Bronchial epithelial cell (primary cell): ENCODE measurements around the gene TNPO2. TPM values are rescaled to one million over a fixed set of nuclear protein-coding genes. Genes with fewer than 3 reads are reported as not detected.
A peak's percentile ranks its signal among the peaks of the same experiment; 100 is the strongest.

Experiments
- DNase-seq: peaks from one replicate; pipeline ENCODE4 v3.0.0-alpha.2; 2010; ENCODE audit warnings: low read depth
- FAIRE-seq: peaks from 2 replicates; lab custom pipeline; 2011; peaks lifted over from hg19 to GRCh38; lab: Jason Lieb, UNC
- H3K27me3 ChIP-seq: 2 replicates; pipeline ENCODE4 v1.5.1; 2011; ENCODE audit warnings: low read length; ENCODE audit not compliant: control insufficient read depth, insufficient read depth
- H3K36me3 ChIP-seq: 2 replicates; pipeline ENCODE4 v1.5.1; 2011; ENCODE audit warnings: low read length; ENCODE audit not compliant: control insufficient read depth, insufficient read depth
- H3K4me3 ChIP-seq: 2 replicates; pipeline ENCODE4 v1.5.1; 2011; ENCODE audit warnings: mild to moderate bottlenecking, low read depth, low read length, control low read depth
- CTCF ChIP-seq: IDR thresholded peaks from 2 replicates; pipeline ENCODE4 v1.5.1; 2011; ENCODE audit warnings: mild to moderate bottlenecking, moderate library complexity, low read length, control low read depth, inconsistent platforms; ENCODE audit not compliant: insufficient read depth, severe bottlenecking
- total RNA-seq: library from RNA; depleted of rRNA; stranded (reverse); fragments of >200 nt; gene quantifications from 2 replicates; pipeline ENCODE4 v1.2.1, GENCODE V29; 2014

TNPO2 gene
- total RNA-seq, 1 donor from 2014 or later: 16.8 TPM

- TF ChIP-seq CTCF: no peak
- Histone ChIP-seq H3K4me3 (no peak overlapping the region), H3K36me3 (peaks cover 10% of the 10 kb centered on the region), H3K27me3 (peaks cover 3% of the 10 kb centered on the region)
- DNase-seq (peak; percentile 56), FAIRE-seq (peak; percentile 36)
These were observed 27.1 kb upstream of the TNPO2 start for GRCh38 chr19:12750851-12751250.

GRCh38 chr19:12749938-12750521, 26.3 kb upstream of the TNPO2 start:
- H3K4me3 ChIP-seq: no peak overlapping the region
- H3K36me3 ChIP-seq: peaks cover 15% of the 10 kb centered on the region
- DNase-seq: peak; percentile 79
- H3K27me3 ChIP-seq: peaks cover 3% of the 10 kb centered on the region
- no peak for FAIRE-seq
- no peak for TF ChIP-seq CTCF

GRCh38 chr19:12748489-12748888, 24.8 kb upstream of the TNPO2 start:
- Histone ChIP-seq H3K27me3 (peaks cover 3% of the 10 kb centered on the region), H3K36me3 (peaks cover 18% of the 10 kb centered on the region), H3K4me3 (no peak overlapping the region)
- FAIRE-seq (no peak), DNase-seq (no peak)
- TF ChIP-seq CTCF: no peak

GRCh38 chr19:12745166-12745897, 21.6 kb upstream of the TNPO2 start:
- no peak for DNase-seq
- Histone ChIP-seq H3K36me3 (peaks cover 20% of the 10 kb centered on the region), H3K4me3 (no peak overlapping the region), H3K27me3 (no peaks in the 10 kb centered on the region)
- FAIRE-seq: no peak
- no peak for TF ChIP-seq CTCF

GRCh38 chr19:12737835-12738351, 14.2 kb upstream of the TNPO2 start:
- peaks cover 6% of the 10 kb centered on the region for H3K36me3 ChIP-seq
- H3K27me3 ChIP-seq: no peaks in the 10 kb centered on the region
- TF ChIP-seq CTCF: no peak
- peak overlapping the region; percentile 81 for H3K4me3 ChIP-seq
- DNase-seq (no peak), FAIRE-seq (no peak)
